GM21786 (cell line): ENCODE measurements around the gene ANKRD42.
A peak's percentile ranks its signal among the peaks of the same experiment; 100 is the strongest.

Source experiments
- ATAC-seq: cut with Tn5 transposase; IDR thresholded peaks from one replicate; pipeline ENCODE4 v1.9.1; 2021; ENCODE audit not compliant: unreplicated experiment

Gene ANKRD42

DNA sequence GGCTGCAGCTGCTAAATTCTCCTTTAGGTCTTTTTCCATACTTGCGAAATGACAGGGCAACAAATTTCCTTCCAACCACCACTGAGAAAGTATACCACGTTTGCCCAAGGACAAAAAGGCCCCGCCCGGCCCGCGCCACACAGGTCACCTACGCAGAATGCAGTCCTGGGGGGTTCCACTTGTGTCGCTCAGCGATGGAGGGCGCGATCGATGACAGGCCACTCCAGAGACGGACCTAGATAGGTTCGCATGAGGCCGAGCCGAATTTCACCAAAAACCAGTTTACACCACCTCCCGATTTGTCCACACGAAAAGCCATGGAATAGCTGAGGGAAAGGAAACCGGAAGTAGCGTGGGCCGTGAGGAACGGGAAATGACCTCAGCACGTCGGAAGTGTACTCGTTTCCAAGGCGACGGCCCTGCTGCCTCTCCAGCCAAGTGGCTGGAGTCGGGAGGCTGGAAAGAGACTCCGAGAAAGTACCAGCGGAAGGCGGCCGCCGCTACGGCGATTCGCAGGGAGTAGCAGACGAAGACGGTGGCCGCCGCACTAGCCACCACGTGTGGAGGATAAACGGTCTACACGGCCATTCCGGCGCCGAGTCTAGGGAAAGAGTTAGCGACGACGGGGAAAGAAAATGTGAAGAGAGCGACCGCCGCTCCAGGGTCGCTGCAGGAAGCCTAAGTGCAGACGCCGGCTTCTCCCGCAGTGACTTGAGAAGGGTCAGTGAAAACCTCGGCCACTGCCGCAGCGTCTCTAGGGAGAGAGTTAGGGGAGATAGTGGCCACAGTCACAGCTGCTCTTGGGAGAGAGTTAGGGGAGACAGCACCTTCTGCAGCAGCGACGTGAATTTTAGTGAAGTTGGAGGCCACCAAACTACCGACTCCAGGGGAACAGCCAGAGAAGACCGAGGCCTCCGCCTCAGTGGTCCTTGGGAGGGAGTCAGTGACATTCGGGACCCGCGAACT, at the start of gene ANKRD42:
Gene ANKRD42, plus strand, starts transcription at position 398 of the 966 bp plus-strand sequence. CDS start 959 bp downstream, outside the sequence.
- peak; percentile 94 for ATAC-seq

DNA sequence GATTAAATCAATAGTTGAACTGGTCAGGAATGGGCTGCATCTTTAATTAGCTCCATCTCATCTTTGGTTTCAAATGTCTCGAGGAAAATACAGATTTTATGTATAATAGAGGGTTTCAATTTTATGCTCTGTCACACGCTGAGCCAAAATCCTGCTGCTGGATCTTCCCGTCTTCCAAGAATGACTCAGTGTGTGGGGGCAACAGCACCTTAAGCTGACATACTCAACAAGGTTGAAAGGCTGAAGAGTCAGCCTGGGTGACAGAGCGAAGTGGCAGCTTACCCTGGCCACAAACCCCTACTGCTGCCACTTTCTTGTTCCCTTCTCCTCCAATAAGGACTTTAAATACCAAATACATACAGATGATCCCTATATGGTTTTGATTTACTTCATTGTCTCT, 45.6 kb upstream of the ANKRD42 start:
- ATAC-seq, result no peak

DNA sequence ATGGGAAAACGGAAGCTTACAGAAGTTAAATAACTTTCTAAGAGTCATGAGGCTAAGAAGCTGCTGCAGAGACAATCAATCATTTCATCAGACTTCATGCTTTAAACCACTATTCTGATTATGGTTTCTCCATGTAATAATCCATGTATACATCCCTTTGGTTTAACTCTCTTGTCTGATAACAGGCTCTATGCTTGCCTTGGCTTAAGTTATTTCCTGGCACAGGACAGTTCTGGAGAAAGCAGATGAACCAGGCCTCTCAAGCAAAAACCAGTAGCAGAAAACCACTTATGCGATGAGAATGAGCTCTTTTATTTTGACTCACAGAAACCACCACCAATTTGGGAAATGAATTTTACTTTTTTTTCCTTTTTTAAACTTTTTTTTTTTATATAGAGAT, 43.1 kb upstream of the ANKRD42 start:
- ATAC-seq, result no peak

DNA sequence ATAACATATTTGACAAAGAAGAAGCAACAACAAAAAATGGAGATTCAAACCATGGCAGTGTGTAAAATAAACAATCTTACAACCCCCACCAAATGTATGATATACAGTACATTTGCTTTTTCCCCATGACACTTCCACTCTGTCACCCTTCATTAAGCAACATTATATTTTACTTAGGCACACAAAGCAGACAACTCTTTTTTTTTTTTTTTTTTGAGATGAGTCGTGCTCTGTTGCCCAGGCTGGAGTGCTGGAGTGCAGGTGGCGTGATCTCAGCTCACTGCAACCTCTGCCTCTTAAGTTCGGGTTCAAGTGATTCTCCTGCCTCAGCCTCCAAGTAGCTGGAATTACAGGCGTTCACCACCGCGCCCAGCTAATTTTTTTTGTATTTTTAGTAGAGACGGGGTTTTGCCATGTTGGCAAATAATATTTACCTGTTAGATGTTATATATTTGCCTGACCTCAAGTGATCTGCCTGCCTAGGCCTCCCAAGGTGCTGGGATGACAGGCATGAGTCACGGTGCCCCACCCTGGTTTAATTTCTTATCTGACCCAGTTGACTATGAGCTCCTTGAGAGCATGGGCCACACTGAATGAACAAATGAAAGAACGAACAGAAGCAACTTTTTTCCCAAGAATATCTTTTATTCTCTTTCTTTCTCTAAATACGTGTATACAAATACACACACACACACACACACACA, 42.1 kb upstream of the ANKRD42 start:
- no peak for ATAC-seq

DNA sequence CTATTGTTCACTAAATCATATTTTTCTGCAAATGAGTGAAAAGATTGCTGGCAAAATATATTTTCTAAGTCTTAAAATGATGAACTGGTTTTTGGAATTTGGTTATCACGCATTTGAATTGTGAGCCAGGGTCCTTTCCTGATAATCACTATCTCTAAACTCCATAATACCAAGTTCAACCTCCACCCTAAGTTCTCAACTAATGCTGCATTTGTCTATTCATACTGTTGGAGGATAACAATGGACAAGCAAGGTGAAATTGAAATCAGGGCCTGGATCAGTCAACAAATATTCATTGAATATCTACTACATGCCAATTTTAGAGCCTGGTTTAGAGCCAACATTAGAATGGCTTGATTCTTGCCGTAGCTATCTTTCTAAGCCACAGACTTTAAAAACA, 41.2 kb upstream of the ANKRD42 start:
- no peak for ATAC-seq

DNA sequence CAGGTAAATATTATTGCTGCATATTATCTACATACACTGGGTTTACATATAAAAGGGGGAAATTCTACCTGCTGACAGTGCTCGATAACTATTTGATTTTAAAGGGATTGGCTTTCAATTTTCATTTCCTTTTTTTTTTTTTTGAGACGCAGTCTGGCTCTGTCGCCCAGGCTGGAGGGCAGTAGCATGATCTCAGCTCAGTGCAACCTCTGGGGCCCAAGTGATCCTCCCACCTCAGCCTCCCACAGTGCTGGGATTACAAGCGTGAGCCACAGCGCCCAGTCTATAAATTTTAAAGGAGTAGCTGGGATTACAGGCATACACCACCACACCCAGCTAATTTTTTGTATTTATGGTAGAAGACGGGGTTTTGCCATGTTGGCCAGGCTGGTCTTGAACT, 39.7 kb upstream of the ANKRD42 start:
- ATAC-seq, result no peak

DNA sequence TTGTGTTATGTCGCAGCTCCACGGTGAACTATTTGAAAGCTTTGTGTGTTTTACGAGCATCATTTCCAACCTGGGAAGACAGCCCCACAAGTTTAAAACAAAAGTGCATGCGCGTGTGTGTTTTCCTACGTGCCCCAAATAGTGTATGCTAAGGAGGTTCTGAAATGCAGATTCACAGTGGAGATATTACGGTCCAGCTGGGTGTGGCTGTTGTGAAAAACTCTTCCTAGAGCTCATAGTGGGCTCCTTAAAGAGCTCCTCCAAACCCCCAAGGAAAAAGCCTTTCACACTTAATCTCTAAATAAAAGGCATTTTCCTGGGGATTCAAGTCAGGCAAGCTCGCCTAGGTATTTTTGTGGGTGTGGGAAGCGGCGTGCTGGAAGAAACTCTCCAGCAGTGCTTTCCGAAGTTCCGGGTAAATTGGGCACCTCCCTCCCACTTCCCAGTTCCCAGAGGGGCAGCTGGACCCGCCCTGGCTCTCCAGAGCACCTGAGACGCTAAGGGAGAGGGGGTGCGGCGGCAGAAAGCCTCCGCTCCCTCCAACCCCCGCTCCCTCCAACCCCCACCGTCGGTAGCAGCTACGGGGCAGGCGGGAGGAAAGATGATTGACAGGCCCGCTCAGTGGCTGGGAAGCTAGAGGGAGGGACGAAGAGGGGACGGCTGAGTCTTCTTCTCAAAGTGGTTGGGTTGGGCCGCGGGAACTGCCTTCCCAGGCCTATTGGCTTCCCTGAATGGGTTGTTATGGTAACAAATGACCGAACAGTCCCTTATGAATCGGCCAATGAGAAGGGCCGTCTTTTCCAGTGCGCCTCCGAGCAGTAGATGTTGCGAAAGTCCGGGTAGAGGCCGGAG, 37.1 kb upstream of the ANKRD42 start:
- peak; percentile 93 for ATAC-seq

DNA sequence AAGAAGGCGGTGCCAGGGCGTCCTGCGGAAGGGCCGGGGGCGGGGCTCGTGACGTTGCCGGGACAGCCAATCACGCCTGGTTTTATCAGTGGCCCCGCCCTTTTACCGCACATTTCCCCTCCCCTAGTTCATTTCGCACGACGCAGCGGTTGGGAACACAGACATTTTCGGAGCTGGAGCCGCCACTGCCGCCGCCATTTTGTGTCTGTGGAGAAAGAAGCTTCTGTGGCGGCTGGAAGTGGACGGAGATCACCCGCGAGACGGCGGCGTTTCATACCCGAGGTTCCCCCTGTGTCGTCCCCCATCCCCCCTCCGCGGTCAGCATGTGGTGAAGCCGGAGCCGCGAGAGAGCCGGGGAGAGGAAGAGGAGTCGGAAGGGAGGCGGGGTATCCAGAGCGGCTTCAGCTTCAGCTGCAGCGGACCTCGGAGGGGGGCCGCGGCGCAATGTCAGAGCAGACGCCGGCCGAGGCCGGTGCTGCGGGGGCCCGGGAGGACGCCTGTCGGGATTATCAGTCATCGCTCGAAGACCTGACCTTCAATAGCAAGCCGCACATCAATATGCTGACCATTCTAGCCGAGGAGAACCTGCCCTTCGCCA, 36.4 kb upstream of the ANKRD42 start, which contains the start of gene PCF11:
Gene PCF11, plus strand, starts transcription at position 136 of the 598 bp plus-strand sequence. Its CDS starts 309 bp downstream, at position 445.
- ATAC-seq, result no peak

DNA sequence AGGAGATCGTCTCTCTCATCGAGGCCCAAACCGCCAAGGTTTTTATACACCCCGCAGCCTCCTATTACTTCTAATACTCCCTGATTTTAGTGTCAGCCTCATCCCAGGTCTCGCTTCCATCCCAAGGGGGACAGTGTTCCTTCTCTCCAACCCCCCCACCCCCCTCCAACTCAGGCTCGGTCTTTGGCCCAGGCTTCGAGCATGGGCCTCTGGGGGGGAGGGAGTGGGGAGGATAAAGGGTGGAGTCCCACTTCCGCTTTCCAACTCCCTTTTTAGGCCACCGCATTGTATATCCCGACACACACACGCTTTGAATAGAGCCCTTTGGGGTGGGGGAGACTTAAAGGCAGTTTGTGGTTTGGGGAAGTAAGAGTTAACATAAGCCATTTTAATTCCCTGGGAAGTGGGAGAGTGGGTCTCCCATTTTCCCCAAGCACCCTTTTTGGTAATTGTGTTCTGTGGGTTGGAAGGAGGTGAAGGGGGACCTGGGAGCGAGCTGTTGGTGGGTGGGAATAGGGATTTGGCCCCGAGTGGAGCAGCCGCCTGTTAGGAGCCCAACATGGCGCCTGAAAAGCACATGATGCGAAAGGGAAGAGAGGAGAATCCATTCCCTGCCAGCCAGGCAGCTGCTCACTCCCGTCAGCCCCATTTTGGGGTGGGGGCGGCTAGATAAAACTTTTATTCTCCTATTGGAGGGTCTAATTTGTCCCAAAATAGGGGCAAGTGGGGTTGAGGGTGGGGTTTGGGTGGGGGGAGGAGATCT, 35.7 kb upstream of the ANKRD42 start:
- no peak for ATAC-seq

DNA sequence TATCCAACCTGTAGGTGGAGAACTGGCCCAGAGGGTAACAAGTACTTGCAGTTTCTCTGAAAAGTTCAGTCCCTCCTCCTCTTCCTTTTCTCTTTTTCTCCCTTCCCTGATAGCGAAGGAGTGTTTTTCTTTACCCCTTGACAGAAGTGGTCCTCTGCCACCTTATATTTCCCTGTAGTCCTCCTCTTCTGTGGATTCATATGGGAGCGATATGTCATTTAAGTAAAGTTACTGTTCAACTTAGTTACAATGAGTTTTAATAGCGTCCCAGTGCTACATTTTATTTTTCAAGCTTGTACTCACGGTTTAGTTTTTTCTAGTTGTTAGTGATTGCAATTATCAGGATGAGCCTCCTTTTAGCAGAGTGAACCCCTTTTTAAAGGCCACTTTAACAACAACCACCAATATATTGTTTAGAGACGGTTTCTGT, 35.1 kb upstream of the ANKRD42 start:
- no peak for ATAC-seq

DNA sequence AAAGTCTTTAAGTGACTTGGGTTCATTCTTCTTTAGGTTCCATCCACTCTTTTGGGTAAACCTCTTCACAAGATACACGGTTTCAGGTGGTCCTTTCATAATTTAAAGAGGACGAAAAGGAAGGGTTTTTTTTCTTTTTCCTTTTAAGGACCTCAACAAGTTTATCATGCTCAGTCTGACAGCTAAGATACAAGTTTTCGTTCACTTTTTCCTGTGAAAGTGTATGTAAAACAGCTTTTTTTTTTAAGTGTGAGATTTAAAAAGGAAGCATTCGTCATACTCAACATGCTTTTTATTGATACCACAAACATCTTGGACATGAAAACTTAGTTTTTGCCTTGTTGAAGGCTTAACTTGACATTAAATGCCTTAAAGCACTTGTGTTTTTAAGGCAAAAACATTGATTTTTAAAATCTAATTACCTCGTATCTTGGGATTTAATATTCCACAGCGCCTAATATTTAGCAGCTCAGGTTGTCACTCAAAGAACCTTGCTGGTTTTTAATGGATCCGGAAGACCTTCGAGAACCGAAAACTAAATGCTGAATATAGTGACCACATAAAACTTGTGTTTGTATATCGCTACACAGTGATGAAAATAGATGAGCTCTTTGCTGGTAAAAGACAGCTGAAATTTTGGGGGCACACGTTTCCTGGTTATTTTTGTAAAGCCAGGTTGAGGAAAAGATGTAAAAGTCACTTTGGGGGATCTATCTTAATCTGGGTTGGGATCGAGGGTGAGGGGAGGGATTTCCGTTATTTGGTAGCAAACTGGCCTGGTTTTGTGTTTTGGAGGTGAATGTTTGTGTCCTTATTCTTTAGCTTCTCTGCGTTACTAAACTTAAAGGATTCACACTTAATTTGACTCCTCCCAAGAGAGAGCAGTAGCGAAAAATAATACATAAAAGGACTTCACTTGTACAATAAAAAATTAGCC, 34.3 kb upstream of the ANKRD42 start:
- ATAC-seq, result no peak

DNA sequence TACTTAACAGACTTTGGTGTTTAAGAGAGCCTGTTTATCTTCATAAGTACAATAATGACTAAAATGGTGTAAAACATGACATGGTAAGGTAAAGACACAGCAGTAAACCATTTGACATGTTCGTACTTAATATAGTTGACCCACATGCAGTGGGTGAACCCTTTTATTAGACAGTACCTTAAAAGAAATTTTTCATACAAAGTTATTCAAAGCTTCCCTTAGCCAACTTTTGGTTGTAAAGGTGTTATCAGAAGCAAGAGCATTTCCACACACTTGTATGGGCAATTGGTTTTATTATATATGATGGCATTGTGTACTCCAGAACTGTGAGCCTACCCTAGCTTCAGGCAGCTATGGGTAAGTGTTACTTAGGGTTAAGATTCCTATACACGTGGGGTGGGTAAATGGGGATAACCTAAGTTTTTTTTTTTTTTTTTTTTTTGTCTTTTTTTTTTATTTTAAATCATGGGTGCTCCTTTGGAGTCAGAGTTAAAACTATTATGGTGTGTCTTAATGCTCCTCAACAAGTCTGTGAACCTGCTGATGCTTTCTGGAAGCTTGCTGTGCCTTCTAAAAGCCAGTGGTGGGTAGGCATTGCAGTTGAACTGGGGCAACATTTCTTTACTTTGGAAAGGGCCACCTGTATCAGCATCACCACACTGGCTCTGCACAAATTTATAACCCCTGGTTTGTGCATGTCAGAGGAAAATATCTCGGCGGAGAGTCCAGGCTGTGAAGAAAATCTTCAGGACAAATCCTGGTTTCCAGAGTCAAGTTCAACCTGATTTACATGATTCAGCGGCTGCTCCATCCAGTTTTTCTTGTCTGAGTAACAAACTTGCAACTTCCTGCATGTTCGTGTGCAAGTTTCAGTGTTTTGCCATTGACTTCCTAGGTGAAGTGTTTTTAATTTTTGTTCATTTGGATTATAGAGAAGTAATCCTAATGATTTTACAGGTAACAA, 33.3 kb upstream of the ANKRD42 start:
- no peak for ATAC-seq

DNA sequence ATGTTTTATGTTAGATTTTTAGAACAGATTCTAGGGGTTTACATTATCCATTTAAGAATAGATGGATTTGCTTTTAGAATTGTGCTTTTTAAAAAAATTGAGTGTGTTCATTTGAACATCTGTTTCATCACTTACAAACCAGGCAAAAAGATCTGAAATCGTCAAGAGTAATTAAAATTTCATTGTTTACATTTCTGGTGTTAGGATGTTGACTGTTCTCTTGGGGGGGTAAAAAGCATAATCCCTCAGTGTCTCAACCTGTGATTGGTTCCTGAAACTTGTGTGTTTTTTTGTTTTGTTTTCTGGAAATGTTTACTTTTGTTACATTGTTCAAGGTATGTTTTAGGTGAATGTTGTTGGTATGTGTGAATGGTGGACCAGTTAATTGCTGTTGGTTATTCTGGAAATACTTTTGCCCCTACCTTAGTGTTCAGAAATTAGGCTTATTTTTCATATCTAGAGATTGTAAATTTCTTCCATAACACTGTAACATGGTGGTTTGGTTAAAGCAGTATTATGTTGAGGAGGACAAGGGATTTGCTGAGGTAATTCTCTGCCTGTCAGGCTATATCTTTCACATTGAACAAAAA, 31.8 kb upstream of the ANKRD42 start:
- no peak for ATAC-seq

DNA sequence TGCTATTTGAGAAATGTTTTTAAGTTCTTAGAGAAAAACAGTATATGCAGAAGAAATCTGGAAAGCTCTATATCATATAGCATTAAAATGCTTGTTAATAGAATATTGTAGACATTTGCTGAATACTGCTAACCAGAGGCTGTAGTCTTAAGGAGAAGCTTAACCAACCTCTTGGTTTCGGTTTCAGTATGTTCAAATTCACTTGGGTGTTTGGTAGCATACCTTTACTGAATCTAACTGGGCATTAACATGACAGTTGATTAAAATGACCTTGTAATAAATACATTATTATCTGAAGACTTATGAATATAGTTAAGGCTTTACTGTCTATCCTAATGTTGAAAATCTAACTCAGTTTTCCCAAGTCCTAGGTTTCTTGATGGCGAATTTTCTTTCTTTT, 31.1 kb upstream of the ANKRD42 start:
- peak; percentile 62 for ATAC-seq

DNA sequence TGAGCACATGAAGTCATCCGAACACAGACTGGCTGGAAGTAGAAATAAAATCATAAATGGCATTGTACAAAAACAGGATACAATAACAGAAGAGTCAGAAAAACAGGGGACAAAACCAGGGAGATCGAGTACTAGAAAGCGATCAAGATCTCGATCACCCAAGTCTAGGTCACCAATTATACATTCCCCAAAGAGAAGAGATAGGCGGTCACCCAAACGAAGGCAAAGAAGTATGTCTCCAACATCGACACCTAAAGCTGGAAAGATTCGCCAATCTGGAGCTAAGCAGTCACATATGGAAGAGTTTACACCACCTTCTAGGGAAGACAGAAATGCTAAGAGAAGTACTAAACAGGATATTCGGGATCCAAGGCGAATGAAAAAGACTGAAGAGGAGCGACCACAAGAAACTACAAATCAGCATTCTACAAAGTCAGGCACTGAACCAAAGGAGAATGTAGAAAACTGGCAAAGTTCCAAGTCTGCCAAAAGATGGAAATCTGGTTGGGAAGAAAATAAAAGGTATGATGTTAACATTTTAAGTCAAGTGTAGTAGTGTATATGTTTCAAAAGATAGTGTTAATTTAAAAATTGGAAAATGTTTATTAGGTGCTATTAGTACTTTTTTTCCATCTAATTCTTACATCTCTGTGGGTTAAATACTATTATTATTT, 27.2 kb upstream of the ANKRD42 start:
- ATAC-seq, result no peak

DNA sequence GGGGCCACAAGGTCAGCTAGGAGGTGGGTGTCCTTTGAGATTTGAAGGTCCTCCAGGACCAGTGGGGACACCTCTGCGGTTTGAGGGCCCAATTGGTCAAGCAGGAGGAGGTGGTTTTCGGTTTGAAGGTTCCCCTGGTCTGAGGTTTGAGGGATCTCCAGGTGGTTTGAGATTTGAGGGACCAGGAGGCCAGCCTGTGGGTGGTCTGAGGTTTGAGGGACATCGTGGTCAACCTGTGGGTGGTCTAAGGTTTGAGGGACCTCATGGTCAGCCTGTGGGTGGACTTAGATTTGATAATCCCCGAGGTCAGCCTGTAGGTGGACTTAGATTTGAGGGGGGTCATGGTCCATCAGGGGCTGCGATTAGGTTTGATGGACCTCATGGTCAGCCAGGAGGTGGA, 24.8 kb upstream of the ANKRD42 start:
- no peak for ATAC-seq

DNA sequence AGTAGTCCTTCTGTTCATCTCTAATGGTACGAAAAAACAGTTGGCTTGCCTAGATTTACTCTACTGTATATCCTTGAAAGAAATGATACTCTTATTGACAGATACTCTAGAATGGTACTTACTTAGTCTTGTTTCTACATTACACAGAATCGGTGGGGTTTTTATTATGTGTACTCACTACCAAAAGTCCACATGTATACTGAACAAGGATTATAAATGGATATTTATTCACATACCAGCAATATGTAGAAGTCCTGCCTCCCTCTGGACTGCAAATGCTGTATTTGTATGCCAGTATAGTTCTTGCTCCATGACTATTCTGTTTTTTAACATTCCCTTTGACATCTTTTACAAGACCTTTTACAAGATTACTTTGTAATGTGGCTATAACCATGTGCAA, 22.6 kb upstream of the ANKRD42 start:
- no peak for ATAC-seq
